ENCODE measurements around the gene NOL4L. TPM values are rescaled to one million over a fixed set of nuclear protein-coding genes. Genes with fewer than 3 reads are reported as not detected.

Gene NOL4L
- total and polyA plus RNA-seq, 2 experiments from 2014 or later, result 38.8 to 39.2 TPM

GRCh38 chr20:32577657-32578056, 7.5 kb downstream of the NOL4L start:
- TF ChIP-seq POLR2AphosphoS5 (IDR thresholded peaks at IDR 0.05; ENCODE audit: low read depth) (no peak), EZH2phosphoT487 (IDR thresholded peaks at IDR 0.05; ENCODE audit: unreplicated experiment) (no peak), ZNF462 (CRISPR knock-in tag; IDR thresholded peaks at IDR 0.05) (no peak), ZNF331 (CRISPR knock-in tag; IDR thresholded peaks at IDR 0.05; ENCODE audit: low read depth) (no peak), REST (IDR thresholded peaks at IDR 0.05; ENCODE audit: unreplicated experiment) (no peak), JUNB (IDR thresholded peaks at IDR 0.05; ENCODE audit: unreplicated experiment) (no peak)
- DNase-seq (ENCODE audit: low spot score) (no peak), ATAC-seq (no peak)
- H3K36me3 Mint-ChIP-seq (ENCODE audit: low read depth), result no peaks in the 10 kb centered on the region
- no peak overlapping the region for H3K4me3 ChIP-seq
- H3K79me2 ChIP-seq (replicated peaks; ENCODE audit: insufficient read depth), result no peaks in the 10 kb centered on the region; the same call in 1 of the 2 replicates
- H3K4me2 ChIP-seq, result no peak overlapping the region
- peaks cover 13% of the 10 kb centered on the region for H3K27me3 Mint-ChIP-seq (ENCODE audit: insufficient read depth, low read depth, poor library complexity)
- peaks cover 17% of the 10 kb centered on the region for H3K4me1 Mint-ChIP-seq
- H4K20me1 ChIP-seq (replicated peaks; ENCODE audit: insufficient read depth), result no peaks in the 10 kb centered on the region
- H3K27ac Mint-ChIP-seq, result no peak overlapping the region
- peaks cover 37% of the 10 kb centered on the region for H3K4me1 ChIP-seq (ENCODE audit: insufficient read depth)
- no peak overlapping the region for H3K27ac ChIP-seq (ENCODE audit: low read depth)
- H3K9me2 ChIP-seq (ENCODE audit: insufficient read depth), result no peaks in the 10 kb centered on the region
- H3F3A ChIP-seq (replicated peaks; ENCODE audit: low read depth), result peaks cover 25% of the 10 kb centered on the region
- H3K27me3 ChIP-seq (ENCODE audit: insufficient read depth), result peaks cover 10% of the 10 kb centered on the region
- no peak overlapping the region for H3K4me3 Mint-ChIP-seq
- H2AFZ ChIP-seq, result no peak overlapping the region
- no peaks in the 10 kb centered on the region for H3K9me3 Mint-ChIP-seq
- no peaks in the 10 kb centered on the region; the same call in 1 of the 2 replicates for H3K36me3 ChIP-seq (ENCODE audit: insufficient read depth)

Data from GM23338 (cell line).